DMS53 (cell line): ENCODE data around the gene CDC42SE2.
A peak's percentile ranks its signal among the peaks of the same experiment; 100 is the strongest.
"Not testable (repeated sequence)": the region's sequence is repeated elsewhere in the genome, so short reads cannot be mapped to it uniquely, and the experiment has no call there.

ENCODE experiments used
- DNase-seq: peaks from one replicate; lab custom pipeline; 2025; lab: John Stamatoyannopoulos, UW

Gene CDC42SE2

DNA sequence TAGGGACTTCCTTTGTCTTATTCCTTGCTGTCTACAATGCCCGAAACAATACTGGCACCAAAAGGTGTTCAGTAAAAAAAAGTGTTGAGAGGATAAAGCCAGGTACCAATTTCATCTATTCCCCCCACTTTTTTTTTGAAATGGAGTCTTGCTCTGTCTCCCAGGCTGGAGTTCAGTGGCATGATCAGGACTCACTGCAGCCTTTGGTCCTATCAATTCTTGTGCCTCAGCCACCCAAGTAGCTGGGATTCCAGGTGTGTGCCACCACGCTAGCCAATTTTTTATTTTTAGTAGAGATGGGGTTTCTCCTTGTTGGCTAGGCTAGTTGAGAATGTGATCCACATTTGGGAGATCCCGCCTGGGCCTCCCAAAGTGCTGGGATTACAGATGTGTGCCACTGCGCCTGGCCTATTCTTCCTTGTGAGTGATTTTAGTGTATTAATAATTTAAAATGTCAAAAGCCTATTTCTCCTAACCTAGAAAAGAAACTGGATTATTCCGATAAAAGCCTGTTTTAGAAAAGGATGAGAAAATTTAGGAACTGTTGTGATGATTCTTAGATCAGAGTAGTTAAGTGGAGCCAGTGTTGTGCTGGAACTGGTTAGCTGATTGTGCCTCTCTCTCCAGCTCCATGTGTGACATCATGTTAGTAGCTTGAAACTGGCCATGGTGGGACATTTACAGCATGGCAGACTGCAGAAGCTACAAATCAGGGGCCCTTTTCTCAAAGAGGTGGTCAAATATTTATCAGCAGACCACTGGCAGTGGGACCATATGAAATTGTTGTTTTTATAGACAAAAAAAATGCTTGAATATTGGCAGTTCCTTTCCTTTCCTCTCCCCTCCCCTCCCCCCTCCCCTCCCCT is 14.3 kb downstream of the CDC42SE2 start:
- DNase-seq = peak; percentile 62

DNA sequence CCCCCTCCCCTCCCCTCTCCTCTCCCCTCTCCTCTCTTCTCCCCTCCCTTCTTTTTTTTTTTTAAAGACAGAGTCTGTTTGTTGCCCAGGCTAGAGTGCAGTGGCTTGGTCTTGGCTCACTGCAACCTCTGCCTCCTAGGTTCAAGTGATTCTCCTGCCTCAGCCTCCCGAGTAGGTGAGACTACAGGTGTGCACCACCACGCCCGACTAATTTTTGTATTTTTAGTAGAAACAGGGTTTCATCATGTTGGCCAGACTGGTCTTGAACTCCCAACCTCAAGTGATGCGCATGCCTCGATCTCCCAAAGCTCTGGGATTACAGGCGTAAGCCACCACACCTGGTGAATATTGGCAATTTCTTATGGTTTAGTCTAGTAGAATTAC is 14.9 kb downstream of the CDC42SE2 start:
- DNase-seq = not testable (repeated sequence)

DNA sequence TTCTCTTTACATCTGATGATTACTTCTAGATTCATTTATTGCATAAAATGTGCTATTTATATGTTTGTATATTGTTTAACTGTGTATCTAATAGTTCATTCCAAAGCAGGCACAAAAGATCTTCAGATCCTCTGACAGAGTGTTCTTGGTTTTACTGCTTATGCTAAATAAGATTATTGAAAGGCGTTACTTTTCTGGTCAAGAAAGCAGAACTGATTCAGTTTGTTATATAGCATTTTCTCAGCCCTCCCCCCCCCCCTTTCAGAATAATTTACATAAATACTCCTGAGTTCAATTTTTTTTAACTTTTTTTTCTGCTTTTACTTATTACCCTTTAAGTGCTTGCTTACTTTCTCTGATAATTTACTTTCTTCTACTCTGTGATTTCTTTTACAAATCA is 15.4 kb downstream of the CDC42SE2 start:
- DNase-seq = no peak

GRCh38 chr5:131280417-131280816 is 16.6 kb downstream of the CDC42SE2 start:
- DNase-seq = no peak

DNA sequence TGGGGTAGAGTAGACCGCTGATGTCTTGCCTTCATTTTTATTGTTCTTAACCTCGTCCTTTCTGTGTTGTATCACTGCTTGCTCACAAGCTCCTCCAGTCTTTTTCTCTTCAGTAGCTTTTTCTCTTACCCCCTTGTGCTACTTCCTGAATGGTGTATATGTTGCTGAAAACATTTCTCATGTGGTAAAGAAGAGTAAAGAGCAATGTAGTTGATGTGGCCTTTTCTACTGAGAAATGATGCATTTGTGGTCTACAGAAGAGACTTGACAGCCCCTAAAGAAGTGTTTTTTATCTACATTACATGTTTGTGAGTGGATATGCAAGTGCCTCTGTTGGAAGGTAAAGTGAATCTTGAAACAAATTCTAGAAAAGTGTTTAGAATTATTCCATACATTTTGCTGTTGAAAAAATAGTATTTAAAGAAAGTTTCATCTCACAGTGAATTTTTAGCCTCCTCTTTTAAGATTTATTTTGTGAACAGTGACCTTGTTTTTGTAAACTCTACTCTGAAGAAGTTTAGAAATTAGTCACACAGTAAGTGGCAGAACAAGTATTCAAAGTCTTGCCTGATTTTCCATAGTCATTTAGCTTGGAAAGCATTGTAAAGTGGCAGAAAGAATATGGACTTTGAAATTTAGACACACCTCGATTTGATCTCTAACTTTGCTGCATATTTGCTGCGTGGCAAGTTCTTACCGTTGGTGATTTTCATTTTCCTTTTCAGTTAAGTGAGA is 17.4 kb downstream of the CDC42SE2 start:
- DNase-seq = no peak

DNA sequence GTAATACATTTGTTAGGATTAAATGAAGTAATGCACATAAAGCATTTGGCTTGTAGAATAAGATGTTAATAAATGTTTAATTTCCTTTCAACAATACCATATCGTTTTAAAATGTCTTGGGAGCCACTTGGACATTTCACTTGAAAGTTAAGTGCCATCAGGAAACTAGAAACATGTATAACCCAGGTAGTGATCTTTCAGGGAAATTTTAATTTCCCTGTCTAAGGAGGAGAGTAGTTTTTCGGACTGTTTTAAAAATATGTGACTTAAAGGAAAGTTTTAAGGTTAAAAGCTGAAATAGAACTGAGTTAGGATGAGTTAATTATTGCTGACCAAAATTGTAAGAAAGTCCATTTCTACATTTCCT is 18.0 kb downstream of the CDC42SE2 start:
- no peak for DNase-seq

GRCh38 chr5:131282235-131282634 is 18.4 kb downstream of the CDC42SE2 start:
- no peak for DNase-seq

DNA sequence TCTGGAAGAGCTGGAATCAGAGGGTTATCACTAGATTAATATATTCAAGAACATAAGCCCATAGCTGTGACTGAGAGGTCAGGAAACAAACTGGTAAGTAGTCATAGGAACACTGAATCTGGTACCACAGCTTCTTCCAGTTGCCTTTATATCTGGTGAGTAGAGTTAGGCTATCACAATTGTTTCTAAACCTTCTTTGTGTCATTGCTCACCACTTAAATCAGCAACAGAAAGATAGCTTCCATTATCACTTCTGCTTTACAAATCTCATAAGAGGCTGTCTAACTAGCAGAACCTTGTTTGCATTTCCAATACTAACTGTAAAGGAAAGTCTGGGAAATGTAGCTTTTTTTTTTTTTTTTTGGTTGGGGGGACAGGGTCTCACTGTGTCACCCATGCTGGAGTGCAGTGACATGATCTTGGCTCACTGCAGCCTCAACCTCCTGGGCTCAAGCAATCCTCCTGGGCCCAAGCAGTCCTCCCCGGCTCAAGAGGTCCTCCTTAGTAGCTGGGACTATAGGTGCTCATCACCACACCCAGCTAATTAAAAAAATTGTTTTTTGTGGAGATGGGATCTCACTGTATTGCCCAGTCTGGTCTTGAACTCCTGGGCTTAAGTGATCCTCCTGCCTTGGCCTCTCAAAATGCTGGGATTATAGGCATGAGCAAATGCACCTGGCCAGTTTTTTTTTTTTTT is 22.0 kb downstream of the CDC42SE2 start:
- DNase-seq = no peak

GRCh38 chr5:131286400-131286715 is 22.5 kb downstream of the CDC42SE2 start:
- no peak for DNase-seq

DNA sequence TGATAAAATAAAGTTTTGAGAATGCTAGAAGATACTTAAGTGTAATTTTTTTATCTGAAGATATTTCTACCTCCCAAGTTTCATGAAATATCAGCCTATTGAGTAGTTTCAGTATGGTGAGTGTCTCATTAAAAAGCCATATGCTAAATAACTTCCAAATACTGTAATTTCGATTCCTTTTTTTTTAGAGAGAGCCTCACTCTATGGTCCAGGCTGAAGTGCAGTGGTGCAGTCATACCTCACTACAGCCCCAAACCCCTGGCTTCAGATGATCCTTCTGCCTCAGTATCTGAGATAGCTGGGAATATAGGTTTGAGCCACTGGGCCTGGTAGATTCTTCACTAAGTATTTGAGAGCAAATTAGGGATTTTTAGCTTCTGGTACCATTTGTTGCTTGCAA is 24.5 kb downstream of the CDC42SE2 start:
- no peak for DNase-seq

GRCh38 chr5:131289738-131290137 is 25.9 kb downstream of the CDC42SE2 start:
- DNase-seq = no peak

DNA sequence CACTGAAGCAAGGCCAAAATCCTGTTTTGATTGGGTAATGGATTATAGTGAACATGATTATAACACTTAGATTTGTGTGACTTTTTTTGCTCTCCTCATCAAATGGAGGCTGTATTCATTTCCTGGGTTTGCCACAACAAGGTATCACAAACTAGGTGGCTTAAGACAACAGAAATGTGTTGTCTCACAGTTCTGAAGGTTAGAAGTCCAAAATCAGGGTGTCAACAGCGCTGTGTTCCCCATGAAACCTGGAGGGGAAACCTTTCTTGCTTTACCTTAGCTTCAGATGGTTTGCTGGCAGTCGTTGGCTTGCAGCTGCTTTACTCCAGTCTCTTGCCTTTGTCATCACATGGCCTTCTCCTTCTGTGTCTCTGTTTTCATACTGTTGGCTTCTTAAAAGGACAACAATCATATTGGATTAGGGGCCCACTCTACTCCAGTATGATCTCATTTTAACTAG is 32.4 kb downstream of the CDC42SE2 start:
- no peak for DNase-seq

GRCh38 chr5:131297886-131298285 is 34.0 kb downstream of the CDC42SE2 start:
- DNase-seq = no peak

DNA sequence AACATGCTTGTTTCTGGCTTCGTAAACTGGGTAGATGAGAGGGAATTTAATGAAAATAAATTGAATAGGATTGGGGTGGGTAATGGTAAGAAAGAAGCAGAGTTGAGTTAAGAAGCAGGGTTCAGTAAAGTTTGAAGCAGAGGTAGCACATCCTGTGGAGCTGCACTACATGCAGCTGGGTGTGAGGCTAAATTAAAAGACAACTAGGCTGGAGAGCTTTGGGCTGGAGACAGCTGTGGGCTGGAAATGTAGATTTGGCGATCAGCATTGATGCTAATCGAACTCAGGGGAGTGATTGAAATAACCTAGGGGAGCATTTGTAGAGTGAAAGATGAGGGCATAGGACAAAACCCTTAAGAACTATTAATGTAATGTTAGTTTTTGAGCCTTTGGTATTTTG is 35.6 kb downstream of the CDC42SE2 start:
- DNase-seq = no peak

GRCh38 chr5:131302506-131302905 is 38.7 kb downstream of the CDC42SE2 start:
- no peak for DNase-seq

GRCh38 chr5:131303537-131303936 is 39.7 kb downstream of the CDC42SE2 start:
- no peak for DNase-seq

- no peak for DNase-seq
These were observed 40.6 kb downstream of the CDC42SE2 start for GRCh38 chr5:131304414-131304813.

- no peak for DNase-seq
These were observed 41.4 kb downstream of the CDC42SE2 start for GRCh38 chr5:131305138-131305689.

DNA sequence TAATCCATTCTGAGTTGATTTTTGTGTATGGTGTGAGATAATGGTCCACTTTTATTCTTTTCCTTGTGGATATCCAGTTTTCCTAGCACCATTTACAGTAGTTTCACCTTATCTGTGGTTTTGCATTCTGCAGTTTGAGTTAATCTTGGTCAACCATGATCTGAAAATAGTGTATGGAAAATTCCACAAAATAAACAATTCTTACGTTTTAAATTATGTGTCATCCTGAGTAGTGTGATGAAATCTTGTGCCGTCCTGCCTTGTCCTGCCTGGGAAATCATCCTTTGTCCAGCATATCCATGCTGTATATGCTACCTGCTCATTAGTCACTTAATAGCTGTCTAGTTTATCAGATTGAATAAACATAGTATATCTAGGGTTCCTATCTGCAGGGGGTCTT is 42.1 kb downstream of the CDC42SE2 start:
- no peak for DNase-seq

GRCh38 chr5:131312235-131312772 is 48.5 kb downstream of the CDC42SE2 start:
- peak; percentile 32 for DNase-seq

- no peak for DNase-seq
These were observed 52.2 kb downstream of the CDC42SE2 start for GRCh38 chr5:131316026-131316425.

DNA sequence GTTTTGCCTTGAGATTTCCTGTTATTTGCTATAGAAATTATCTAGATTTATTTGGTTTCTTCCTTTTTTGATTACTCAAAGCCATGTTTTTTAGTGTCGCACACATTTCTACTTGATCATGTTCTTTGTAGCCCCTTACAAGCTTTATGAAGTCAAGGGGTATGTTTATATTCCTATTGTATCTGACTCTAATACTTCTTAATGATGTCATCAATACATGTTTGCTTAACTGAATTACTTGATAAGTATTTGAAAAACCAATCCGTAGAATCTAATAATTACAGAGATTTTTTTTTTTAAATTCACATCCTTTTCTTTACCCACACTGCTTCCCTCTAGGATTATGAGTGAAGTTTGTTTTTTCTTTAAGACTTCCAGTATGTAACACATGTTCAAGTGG is 53.0 kb downstream of the CDC42SE2 start:
- DNase-seq = no peak
